Measurements from ENCODE around the gene TCAIM.
"Not testable (repeated sequence)": the region's sequence is repeated elsewhere in the genome, so short reads cannot be mapped to it uniquely, and the experiment has no call there.

The TCAIM gene

DNA sequence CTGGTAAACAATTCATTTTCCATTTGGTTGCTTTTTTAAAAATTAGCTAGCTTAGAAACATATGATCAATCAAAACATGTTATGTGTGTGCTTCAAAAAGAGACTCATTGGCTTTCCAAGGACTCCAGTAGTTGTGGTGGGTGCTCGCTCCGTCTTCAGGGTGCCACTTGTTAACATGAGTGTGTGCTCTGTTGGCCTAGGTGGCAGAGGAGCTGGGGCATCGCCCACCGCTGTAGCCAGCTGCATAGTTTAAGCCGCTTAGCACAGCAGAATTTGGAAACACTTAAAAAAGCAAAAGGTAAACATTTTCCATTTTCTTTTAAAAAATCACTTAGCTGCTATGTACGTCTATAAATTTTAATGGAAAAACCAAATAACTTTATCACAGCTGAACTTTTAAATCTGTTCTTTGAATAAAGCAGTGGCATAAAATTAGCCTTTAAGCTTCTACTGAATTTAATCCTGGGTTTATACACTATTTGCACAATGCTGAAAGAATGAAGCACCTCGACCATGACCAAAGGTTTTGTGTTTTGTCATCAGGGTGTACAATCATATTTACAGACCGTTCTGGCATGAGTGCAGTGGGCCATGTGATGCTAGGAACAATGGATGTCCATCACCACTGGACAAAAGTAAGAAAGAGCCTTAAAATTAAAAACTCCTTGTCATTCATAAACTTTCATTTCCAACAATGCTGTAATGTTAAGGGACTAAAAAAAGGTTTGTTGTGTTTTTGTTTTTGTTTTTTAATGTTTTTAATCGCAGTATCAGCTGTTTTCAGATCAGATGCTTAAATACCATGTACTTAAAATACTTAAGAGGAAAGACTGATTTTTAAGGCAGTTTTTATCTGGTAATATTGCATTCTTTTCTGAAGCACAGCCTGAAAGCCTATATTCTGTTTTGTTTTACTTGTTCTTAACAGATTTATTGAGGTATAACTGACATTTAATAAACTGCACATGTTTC lies 57.9 kb downstream of the TCAIM start:
- Histone ChIP-seq H3K4me3 (ENCODE audit: low read length) (no peak overlapping the region), H3K36me3 (ENCODE audit: insufficient read depth, low read length) (no peaks in the 10 kb centered on the region; the same call in 1 of the 2 replicates), H3K9me3 (ENCODE audit: insufficient read depth, low read depth, low read length) (no peaks in the 10 kb centered on the region), H3K4me1 (ENCODE audit: insufficient read depth, low read length) (no peaks in the 10 kb centered on the region), H3K9ac (ENCODE audit: low read depth, low read length) (no peak overlapping the region), H3K27ac (ENCODE audit: low read depth, low read length) (no peak overlapping the region), H3K27me3 (ENCODE audit: insufficient read depth, low read length) (no peaks in the 10 kb centered on the region)
- 96% methylated on average over 9 of the region's 9 CpGs for WGBS

GRCh38 chr3:44398271-44398670 lies 59.7 kb downstream of the TCAIM start:
- not testable (repeated sequence) for H3K4me3 ChIP-seq (ENCODE audit: low read length)

GRCh38 chr3:44398853-44399252 lies 60.3 kb downstream of the TCAIM start:
- Histone ChIP-seq H3K27ac (ENCODE audit: low read depth, low read length) (no peak overlapping the region), H3K4me1 (ENCODE audit: insufficient read depth, low read length) (no peaks in the 10 kb centered on the region), H3K9ac (ENCODE audit: low read depth, low read length) (no peak overlapping the region), H3K9me3 (ENCODE audit: insufficient read depth, low read depth, low read length) (no peaks in the 10 kb centered on the region), H3K36me3 (ENCODE audit: insufficient read depth, low read length) (no peaks in the 10 kb centered on the region; the same call in 1 of the 2 replicates), H3K4me3 (ENCODE audit: low read length) (no peak overlapping the region), H3K27me3 (ENCODE audit: insufficient read depth, low read length) (no peaks in the 10 kb centered on the region)
- WGBS, result 97% methylated on average over 4 of the region's 4 CpGs

More at GRCh38 chr3:44398271-44398670, 59.7 kb downstream of the TCAIM start:
- H3K36me3 ChIP-seq (ENCODE audit: insufficient read depth, low read length); H3K9ac ChIP-seq (ENCODE audit: low read depth, low read length); H3K27me3 ChIP-seq (ENCODE audit: insufficient read depth, low read length); H3K4me1 ChIP-seq (ENCODE audit: insufficient read depth, low read length); H3K9me3 ChIP-seq (ENCODE audit: insufficient read depth, low read depth, low read length); H3K27ac ChIP-seq (ENCODE audit: low read depth, low read length): not testable (repeated sequence)
- WGBS, result 96% methylated on average over 7 of the region's 8 CpGs

- 90% methylated on average over 2 of the region's 2 CpGs for WGBS
- no peak overlapping the region for H3K4me3 ChIP-seq (ENCODE audit: low read length)
Measured at GRCh38 chr3:44400771-44401170, 62.2 kb downstream of the TCAIM start.

GRCh38 chr3:44402548-44402947 lies 64.0 kb downstream of the TCAIM start:
- Histone ChIP-seq H3K27me3 (ENCODE audit: insufficient read depth, low read length) (no peaks in the 10 kb centered on the region), H3K9ac (ENCODE audit: low read depth, low read length) (no peak overlapping the region), H3K9me3 (ENCODE audit: insufficient read depth, low read depth, low read length) (no peaks in the 10 kb centered on the region), H3K36me3 (ENCODE audit: insufficient read depth, low read length) (no peaks in the 10 kb centered on the region; the same call in 1 of the 2 replicates), H3K4me3 (ENCODE audit: low read length) (no peak overlapping the region), H3K4me1 (ENCODE audit: insufficient read depth, low read length) (no peaks in the 10 kb centered on the region), H3K27ac (ENCODE audit: low read depth, low read length) (no peak overlapping the region)
- 99% methylated on average over 2 of the region's 3 CpGs for WGBS

More at GRCh38 chr3:44400771-44401170, 62.2 kb downstream of the TCAIM start:
- H3K27ac ChIP-seq (ENCODE audit: low read depth, low read length), result no peak overlapping the region
- H3K4me1 ChIP-seq (ENCODE audit: insufficient read depth, low read length), result no peaks in the 10 kb centered on the region
- no peaks in the 10 kb centered on the region; the same call in 1 of the 2 replicates for H3K36me3 ChIP-seq (ENCODE audit: insufficient read depth, low read length)
- H3K9me3 ChIP-seq (ENCODE audit: insufficient read depth, low read depth, low read length), result no peaks in the 10 kb centered on the region
- H3K9ac ChIP-seq (ENCODE audit: low read depth, low read length), result no peak overlapping the region
- H3K27me3 ChIP-seq (ENCODE audit: insufficient read depth, low read length), result no peaks in the 10 kb centered on the region

- H3K9ac ChIP-seq (ENCODE audit: low read depth, low read length), result no peak overlapping the region
- no peaks in the 10 kb centered on the region for H3K27me3 ChIP-seq (ENCODE audit: insufficient read depth, low read length)
- no peaks in the 10 kb centered on the region; the same call in 1 of the 2 replicates for H3K36me3 ChIP-seq (ENCODE audit: insufficient read depth, low read length)
- WGBS, result 82% methylated on average over 4 of the region's 4 CpGs
- no peak overlapping the region for H3K27ac ChIP-seq (ENCODE audit: low read depth, low read length)
- H3K9me3 ChIP-seq (ENCODE audit: insufficient read depth, low read depth, low read length), result no peaks in the 10 kb centered on the region
- no peaks in the 10 kb centered on the region for H3K4me1 ChIP-seq (ENCODE audit: insufficient read depth, low read length)
- no peak overlapping the region for H3K4me3 ChIP-seq (ENCODE audit: low read length)
Measured at GRCh38 chr3:44409640-44410410, 71.3 kb downstream of the TCAIM start.

GRCh38 chr3:44411031-44411645 lies 72.6 kb downstream of the TCAIM start:
- H3K27ac ChIP-seq (ENCODE audit: low read depth, low read length), result no peak overlapping the region
- H3K36me3 ChIP-seq (ENCODE audit: insufficient read depth, low read length), result no peaks in the 10 kb centered on the region; the same call in 1 of the 2 replicates
- H3K9me3 ChIP-seq (ENCODE audit: insufficient read depth, low read depth, low read length), result no peaks in the 10 kb centered on the region
- H3K27me3 ChIP-seq (ENCODE audit: insufficient read depth, low read length), result no peaks in the 10 kb centered on the region
- WGBS, result 92% methylated on average over 11 of the region's 11 CpGs
- H3K4me3 ChIP-seq (ENCODE audit: low read length), result no peak overlapping the region
- H3K9ac ChIP-seq (ENCODE audit: low read depth, low read length), result no peak overlapping the region
- H3K4me1 ChIP-seq (ENCODE audit: insufficient read depth, low read length), result no peaks in the 10 kb centered on the region

- Histone ChIP-seq H3K36me3 (ENCODE audit: insufficient read depth, low read length) (no peaks in the 10 kb centered on the region; the same call in 1 of the 2 replicates), H3K27me3 (ENCODE audit: insufficient read depth, low read length) (no peaks in the 10 kb centered on the region), H3K9ac (ENCODE audit: low read depth, low read length) (no peak overlapping the region), H3K4me3 (ENCODE audit: low read length) (no peak overlapping the region), H3K27ac (ENCODE audit: low read depth, low read length) (no peak overlapping the region), H3K9me3 (ENCODE audit: insufficient read depth, low read depth, low read length) (no peaks in the 10 kb centered on the region), H3K4me1 (ENCODE audit: insufficient read depth, low read length) (no peaks in the 10 kb centered on the region)
- WGBS, result 84% methylated on average over 10 of the region's 10 CpGs
Measured at GRCh38 chr3:44412365-44412764, 73.8 kb downstream of the TCAIM start.

DNA sequence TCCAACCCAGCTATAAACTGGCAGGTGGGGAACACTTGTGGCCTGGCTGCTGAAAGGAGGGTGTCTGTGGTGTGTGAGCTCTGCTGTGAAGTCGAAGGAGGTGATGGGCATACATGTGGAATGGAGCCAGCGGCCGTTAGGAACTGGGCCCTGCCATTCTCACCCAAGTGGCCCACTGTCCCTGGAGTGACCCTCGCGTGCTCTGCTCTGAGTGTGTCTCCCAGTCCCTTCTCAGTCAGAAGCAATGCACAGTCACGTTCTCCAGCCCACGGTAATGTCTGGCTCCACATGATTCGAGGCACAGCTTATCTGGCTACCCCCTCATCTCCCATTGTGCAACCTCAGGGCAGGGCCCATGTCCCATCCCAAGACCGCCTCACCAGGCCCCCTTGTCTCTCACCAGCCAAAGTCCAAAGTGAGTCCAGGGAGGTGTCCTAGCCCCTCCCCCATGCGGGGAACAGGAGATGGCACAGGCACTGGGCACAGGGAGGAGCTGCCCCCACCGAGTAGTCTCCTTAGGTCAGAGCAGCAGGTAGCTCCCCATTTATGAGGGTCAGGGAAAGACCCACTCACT lies 76.0 kb downstream of the TCAIM start:
- H3K4me1 ChIP-seq (ENCODE audit: insufficient read depth, low read length), result no peaks in the 10 kb centered on the region
- H3K36me3 ChIP-seq (ENCODE audit: insufficient read depth, low read length), result no peaks in the 10 kb centered on the region
- H3K4me3 ChIP-seq (ENCODE audit: low read length), result no peak overlapping the region
- H3K9me3 ChIP-seq (ENCODE audit: insufficient read depth, low read depth, low read length), result no peaks in the 10 kb centered on the region
- no peak overlapping the region for H3K27ac ChIP-seq (ENCODE audit: low read depth, low read length)
- WGBS, result 92% methylated on average over 11 of the region's 11 CpGs
- no peak overlapping the region for H3K9ac ChIP-seq (ENCODE audit: low read depth, low read length)
- no peaks in the 10 kb centered on the region for H3K27me3 ChIP-seq (ENCODE audit: insufficient read depth, low read length)

DNA sequence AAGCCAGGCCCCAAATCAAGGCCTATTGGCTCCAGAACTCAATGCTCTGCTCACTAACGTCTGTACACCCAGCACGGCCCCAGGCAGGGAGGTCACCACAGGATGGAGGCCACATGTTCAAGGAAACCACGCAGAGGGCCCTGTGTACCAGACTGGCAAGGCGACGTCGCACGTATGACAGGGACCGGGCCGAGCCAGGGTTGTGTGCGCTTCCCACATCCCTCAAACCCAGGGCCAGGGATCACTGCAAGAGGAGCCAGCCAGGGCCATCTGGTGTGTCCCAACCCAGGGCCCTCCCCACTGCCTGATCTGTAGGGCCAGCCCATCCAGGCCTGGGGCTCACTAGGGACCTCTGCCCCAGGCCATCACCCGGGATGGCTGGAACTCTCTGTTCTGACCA lies 76.9 kb downstream of the TCAIM start:
- Histone ChIP-seq H3K9me3 (ENCODE audit: insufficient read depth, low read depth, low read length) (no peaks in the 10 kb centered on the region), H3K27me3 (ENCODE audit: insufficient read depth, low read length) (no peaks in the 10 kb centered on the region), H3K27ac (ENCODE audit: low read depth, low read length) (no peak overlapping the region), H3K36me3 (ENCODE audit: insufficient read depth, low read length) (no peaks in the 10 kb centered on the region), H3K9ac (ENCODE audit: low read depth, low read length) (no peak overlapping the region), H3K4me3 (ENCODE audit: low read length) (no peak overlapping the region), H3K4me1 (ENCODE audit: insufficient read depth, low read length) (no peaks in the 10 kb centered on the region)
- 93% methylated on average over 11 of the region's 11 CpGs for WGBS
